Mesenchymal stem cell (in vitro differentiated cells and primary cell): ENCODE measurements around the gene ZG16.

Experiments
- DNase-seq: peaks from one replicate; pipeline ENCODE4 v3.0.0-alpha.2; 2013
- H2AFZ ChIP-seq: one replicate; pipeline ENCODE4 v1.6.1; 2013; ENCODE audit warnings: low read depth, mild to moderate bottlenecking, control low read depth, inconsistent platforms, low read length, moderate library complexity
- H2AK5ac ChIP-seq: 2 replicates; pipeline ENCODE4 v1.6.1; 2013; ENCODE audit warnings: low read length, moderate library complexity, mild to moderate bottlenecking, inconsistent platforms; ENCODE audit not compliant: severe bottlenecking
- H2BK120ac ChIP-seq: one replicate; pipeline ENCODE4 v1.6.1; 2013; ENCODE audit warnings: low read depth, mild to moderate bottlenecking, inconsistent platforms, low read length, moderate library complexity
- H2BK12ac ChIP-seq, 2 experiments: one replicate each; pipeline ENCODE4 v1.6.1; 2013; ENCODE audit warnings: inconsistent platforms in 2 of 2, low read length in 2 of 2, mild to moderate bottlenecking in 2 of 2, moderate library complexity in 2 of 2, control low read depth in 1 of 2
- H2BK15ac ChIP-seq: one replicate; pipeline ENCODE4 v1.6.1; 2013; ENCODE audit warnings: mild to moderate bottlenecking, low read depth, inconsistent platforms; ENCODE audit not compliant: poor library complexity, severe bottlenecking
- H2BK5ac ChIP-seq: 2 replicates; pipeline ENCODE4 v1.6.1; 2013; ENCODE audit warnings: low read depth, mild to moderate bottlenecking, low read length, control low read depth, inconsistent platforms; ENCODE audit not compliant: poor library complexity, severe bottlenecking
- H3K14ac ChIP-seq, 2 experiments: one replicate each; pipeline ENCODE4 v1.6.1; 2013; ENCODE audit warnings: inconsistent platforms in 2 of 2, low read length in 2 of 2, control low read depth in 1 of 2, mild to moderate bottlenecking in 1 of 2, moderate library complexity in 1 of 2
- H3K18ac ChIP-seq, 2 experiments: one replicate each; pipeline ENCODE4 v1.6.1; 2013; ENCODE audit warnings: inconsistent platforms in 2 of 2, low read length in 2 of 2, control low read depth in 1 of 2, low read depth in 1 of 2, mild to moderate bottlenecking in 1 of 2
- H3K23ac ChIP-seq, 2 experiments: one replicate each; pipeline ENCODE4 v1.6.1; 2013; ENCODE audit warnings: inconsistent platforms in 2 of 2, low read length in 2 of 2, mild to moderate bottlenecking in 2 of 2, moderate library complexity in 2 of 2, control low read depth in 1 of 2
- H3K27ac ChIP-seq: 2 replicates; pipeline ENCODE4 v1.5.1; 2013; ENCODE audit warnings: mild to moderate bottlenecking, moderate library complexity, low read length, control low read depth, inconsistent platforms; ENCODE audit not compliant: poor library complexity, severe bottlenecking
- H3K27me3 ChIP-seq, 2 experiments: 2 replicates each; pipeline versions ENCODE4 v1.6.1 to v1.7.0; 2013; ENCODE audit warnings: low read length in 2 of 2, mild to moderate bottlenecking in 2 of 2, moderate library complexity in 2 of 2, control low read depth in 1 of 2, inconsistent platforms in 1 of 2; ENCODE audit not compliant: control insufficient read depth in 1 of 2, insufficient read depth in 1 of 2
- H3K36me3 ChIP-seq, 2 experiments: 2 replicates each; pipeline versions ENCODE4 v1.6.1 to v1.7.0; 2013; ENCODE audit warnings: low read length in 2 of 2, control low read depth in 1 of 2, inconsistent platforms in 1 of 2, low read depth in 1 of 2, mild to moderate bottlenecking in 1 of 2; ENCODE audit not compliant: insufficient read depth in 2 of 2, control insufficient read depth in 1 of 2
- H3K4ac ChIP-seq, 2 experiments: one replicate each; pipeline ENCODE4 v1.6.1; 2013; ENCODE audit warnings: inconsistent platforms in 2 of 2, low read length in 2 of 2, mild to moderate bottlenecking in 2 of 2, moderate library complexity in 2 of 2, control low read depth in 1 of 2, low read depth in 1 of 2
- H3K4me1 ChIP-seq: 2 replicates; pipeline ENCODE4 v1.6.1; 2013; ENCODE audit warnings: low read depth, low read length, control low read depth; ENCODE audit not compliant: control insufficient read depth, insufficient read depth
- H3K4me2 ChIP-seq: 2 replicates; pipeline ENCODE4 v1.6.1; 2013; ENCODE audit warnings: low read length, mild to moderate bottlenecking, inconsistent platforms; ENCODE audit not compliant: poor library complexity, severe bottlenecking
- H3K4me3 ChIP-seq, 2 experiments: 2 replicates each; pipeline versions ENCODE4 v1.5.1 to v1.7.0; 2013; ENCODE audit warnings: low read length in 2 of 2, mild to moderate bottlenecking in 2 of 2, control low read depth in 1 of 2, low read depth in 1 of 2; ENCODE audit not compliant: insufficient read depth in 1 of 2
- H3K79me1 ChIP-seq: replicated peaks from 2 replicates; pipeline ENCODE4 v1.6.1; 2013; ENCODE audit warnings: mild to moderate bottlenecking, control low read depth, low read length, inconsistent platforms; ENCODE audit not compliant: poor library complexity, severe bottlenecking
- H3K9ac ChIP-seq: 2 replicates; pipeline ENCODE4 v1.7.0; 2013; ENCODE audit warnings: mild to moderate bottlenecking, low read length, moderate library complexity
- H3K9me3 ChIP-seq: 2 replicates; pipeline ENCODE4 v1.7.0; 2013; ENCODE audit warnings: mild to moderate bottlenecking, low read length; ENCODE audit not compliant: control insufficient read depth
- H4K8ac ChIP-seq: one replicate; pipeline ENCODE4 v1.6.1; 2013; ENCODE audit warnings: inconsistent platforms, mild to moderate bottlenecking, low read length, moderate library complexity
- H4K91ac ChIP-seq: one replicate; pipeline ENCODE4 v1.6.1; 2013; ENCODE audit warnings: mild to moderate bottlenecking, low read length, inconsistent platforms
- WGBS: methylation state at CpG from one replicate; pipeline ENCODE4 v1.1.7; 2013; ENCODE audit warnings: mixed read lengths; 5-methylcytosine and 5-hydroxymethylcytosine counted together

ZG16 gene

GRCh38 chr16:29734786-29735185, 43.3 kb upstream of the ZG16 start:
- Histone ChIP-seq H2BK5ac (no peak overlapping the region), H3K4me3 (no peak overlapping the region), H2BK120ac (no peak overlapping the region), H3K9ac (no peak overlapping the region), H3K23ac (no peak overlapping the region), H3K27ac (no peak overlapping the region), H3K14ac (no peak overlapping the region), H3K4me1 (no peaks in the 10 kb centered on the region), H3K4me2 (no peak overlapping the region), H2AFZ (no peak overlapping the region), H3K27me3 (peaks cover 10 to 33% of the 10 kb centered on the region in 2 experiments), H3K9me3 (peaks cover 5% of the 10 kb centered on the region), H3K36me3 (no peaks in the 10 kb centered on the region), H2BK12ac (no peak overlapping the region), H3K18ac (no peak overlapping the region), H3K79me1 (no peaks in the 10 kb centered on the region), H4K8ac (no peak overlapping the region), H4K91ac (no peak overlapping the region), H2AK5ac (no peak overlapping the region), H2BK15ac (no peak overlapping the region), H3K4ac (no peak overlapping the region)
- DNase-seq: no peak
- WGBS: 31% methylated on average over 1 of the region's 1 CpG

GRCh38 chr16:29736112-29736511, 41.9 kb upstream of the ZG16 start:
- H4K8ac ChIP-seq: no peak overlapping the region
- H2BK120ac ChIP-seq: no peak overlapping the region
- no peak overlapping the region for H3K4ac ChIP-seq
- H3K79me1 ChIP-seq: no peaks in the 10 kb centered on the region
- no peak overlapping the region for H3K18ac ChIP-seq
- H3K27me3 ChIP-seq: peaks cover 10 to 40% of the 10 kb centered on the region in 2 experiments
- no peak overlapping the region for H3K9ac ChIP-seq
- H2BK5ac ChIP-seq: no peak overlapping the region
- no peak overlapping the region for H2BK15ac ChIP-seq
- no peak overlapping the region for H2AFZ ChIP-seq
- H3K14ac ChIP-seq: no peak overlapping the region
- H3K27ac ChIP-seq: no peak overlapping the region
- no peak overlapping the region for H3K4me3 ChIP-seq
- no peaks in the 10 kb centered on the region for H3K36me3 ChIP-seq
- WGBS: 73% methylated on average over 5 of the region's 5 CpGs
- H3K4me2 ChIP-seq: no peak overlapping the region
- no peak for DNase-seq
- H2AK5ac ChIP-seq: no peak overlapping the region
- no peak overlapping the region for H2BK12ac ChIP-seq
- H3K9me3 ChIP-seq: peaks cover 5% of the 10 kb centered on the region
- H3K4me1 ChIP-seq: no peaks in the 10 kb centered on the region
- no peak overlapping the region for H3K23ac ChIP-seq
- no peak overlapping the region for H4K91ac ChIP-seq

- no peak overlapping the region for H2BK5ac ChIP-seq
- H3K4ac ChIP-seq: no peak overlapping the region
- H4K8ac ChIP-seq: no peak overlapping the region
- H3K27ac ChIP-seq: no peak overlapping the region
- no peak overlapping the region for H2AK5ac ChIP-seq
- H3K27me3 ChIP-seq: peaks cover 13 to 44% of the 10 kb centered on the region in 2 experiments
- H2BK15ac ChIP-seq: no peak overlapping the region
- no peaks in the 10 kb centered on the region for H3K4me1 ChIP-seq
- H2AFZ ChIP-seq: no peak overlapping the region
- no peak overlapping the region for H3K18ac ChIP-seq
- DNase-seq: no peak
- H2BK12ac ChIP-seq: no peak overlapping the region
- H3K36me3 ChIP-seq: no peaks in the 10 kb centered on the region
- no peak overlapping the region for H2BK120ac ChIP-seq
- no peak overlapping the region for H4K91ac ChIP-seq
- no peak overlapping the region for H3K4me3 ChIP-seq
- no peak overlapping the region for H3K4me2 ChIP-seq
- H3K79me1 ChIP-seq: no peaks in the 10 kb centered on the region
- no peak overlapping the region for H3K14ac ChIP-seq
- no peak overlapping the region for H3K9ac ChIP-seq
- WGBS: 78% methylated on average over 6 of the region's 6 CpGs
- H3K23ac ChIP-seq: no peak overlapping the region
- H3K9me3 ChIP-seq: peaks cover 5% of the 10 kb centered on the region
Measured at GRCh38 chr16:29736764-29737163, 41.3 kb upstream of the ZG16 start.

- H2AK5ac ChIP-seq: no peak overlapping the region
- no peaks in the 10 kb centered on the region for H3K36me3 ChIP-seq
- H3K27me3 ChIP-seq: peaks cover 14 to 51% of the 10 kb centered on the region in 2 experiments
- no peak overlapping the region for H2BK15ac ChIP-seq
- no peak overlapping the region for H4K91ac ChIP-seq
- H3K27ac ChIP-seq: no peak overlapping the region
- no peak for DNase-seq
- H4K8ac ChIP-seq: no peak overlapping the region
- no peak overlapping the region for H2BK5ac ChIP-seq
- H3K23ac ChIP-seq: no peak overlapping the region
- no peak overlapping the region for H2BK120ac ChIP-seq
- no peak overlapping the region for H2AFZ ChIP-seq
- H3K4me3 ChIP-seq: no peak overlapping the region
- H3K4me1 ChIP-seq: no peaks in the 10 kb centered on the region
- no peak overlapping the region for H3K4ac ChIP-seq
- no peak overlapping the region for H3K14ac ChIP-seq
- no peak overlapping the region for H2BK12ac ChIP-seq
- no peak overlapping the region for H3K18ac ChIP-seq
- 78% methylated on average over 5 of the region's 5 CpGs for WGBS
- H3K9me3 ChIP-seq: peaks cover 5% of the 10 kb centered on the region
- no peak overlapping the region for H3K4me2 ChIP-seq
- no peak overlapping the region for H3K9ac ChIP-seq
- no peaks in the 10 kb centered on the region for H3K79me1 ChIP-seq
Measured at GRCh38 chr16:29737713-29738112, 40.3 kb upstream of the ZG16 start.
